ENCODE measurements around the gene SLC44A1. TPM values are rescaled to one million over a fixed set of nuclear protein-coding genes. Genes with fewer than 3 reads are reported as not detected.

Gene SLC44A1
- total RNA-seq, 1 donor from 2014 or later: 2.5 TPM

- intact Hi-C loops (cut with micrococcal nuclease): no loop called here
- Mint-ChIP-seq H3K27ac (no peak overlapping the region), H3K4me1 (peaks cover 4% of the 10 kb centered on the region), H3K27me3 (peaks cover 1% of the 10 kb centered on the region), H3K36me3 (ENCODE audit: low read depth) (no peaks in the 10 kb centered on the region), H3K9me3 (no peaks in the 10 kb centered on the region), H3K4me3 (no peak overlapping the region)
- DNase-seq: no peak
Observed at GRCh38 chr9:105307591-105308130, 63.2 kb downstream of the SLC44A1 start.

GRCh38 chr9:105308461-105309341 lies 64.2 kb downstream of the SLC44A1 start:
- no peaks in the 10 kb centered on the region for H3K36me3 Mint-ChIP-seq (ENCODE audit: low read depth)
- DNase-seq: no peak
- intact Hi-C loops (cut with micrococcal nuclease): no loop called here
- no peak overlapping the region for H3K4me3 Mint-ChIP-seq
- H3K27me3 Mint-ChIP-seq: peaks cover 1% of the 10 kb centered on the region
- H3K4me1 Mint-ChIP-seq: peaks cover 4% of the 10 kb centered on the region
- no peak overlapping the region for H3K27ac Mint-ChIP-seq
- no peaks in the 10 kb centered on the region for H3K9me3 Mint-ChIP-seq

- Mint-ChIP-seq H3K4me3 (no peak overlapping the region), H3K27me3 (no peaks in the 10 kb centered on the region), H3K36me3 (ENCODE audit: low read depth) (no peaks in the 10 kb centered on the region), H3K9me3 (no peaks in the 10 kb centered on the region), H3K27ac (no peak overlapping the region), H3K4me1 (peaks cover 4% of the 10 kb centered on the region)
- intact Hi-C loops (cut with micrococcal nuclease): no loop called here
- DNase-seq: no peak
Observed at GRCh38 chr9:105309531-105309931, 65.1 kb downstream of the SLC44A1 start.

GRCh38 chr9:105311306-105311705 lies 66.9 kb downstream of the SLC44A1 start:
- H3K9me3 Mint-ChIP-seq: no peaks in the 10 kb centered on the region
- no peaks in the 10 kb centered on the region for H3K36me3 Mint-ChIP-seq (ENCODE audit: low read depth)
- no peaks in the 10 kb centered on the region for H3K27me3 Mint-ChIP-seq
- intact Hi-C loops (cut with micrococcal nuclease): no loop called here
- DNase-seq: no peak
- no peak overlapping the region for H3K27ac Mint-ChIP-seq
- peaks cover 4% of the 10 kb centered on the region for H3K4me1 Mint-ChIP-seq
- no peak overlapping the region for H3K4me3 Mint-ChIP-seq

GRCh38 chr9:105313238-105313637 lies 68.8 kb downstream of the SLC44A1 start:
- Mint-ChIP-seq H3K36me3 (ENCODE audit: low read depth) (no peaks in the 10 kb centered on the region), H3K4me3 (no peak overlapping the region), H3K27ac (no peak overlapping the region), H3K4me1 (peaks cover 2% of the 10 kb centered on the region), H3K9me3 (no peaks in the 10 kb centered on the region), H3K27me3 (no peaks in the 10 kb centered on the region)
- intact Hi-C loops (cut with micrococcal nuclease): no loop called here
- DNase-seq: no peak

GRCh38 chr9:105316703-105317102 lies 72.3 kb downstream of the SLC44A1 start:
- Mint-ChIP-seq H3K27ac (no peak overlapping the region), H3K4me1 (no peaks in the 10 kb centered on the region), H3K9me3 (no peaks in the 10 kb centered on the region), H3K36me3 (ENCODE audit: low read depth) (no peaks in the 10 kb centered on the region), H3K27me3 (no peaks in the 10 kb centered on the region), H3K4me3 (no peak overlapping the region)
- no peak for DNase-seq
- intact Hi-C loops (cut with micrococcal nuclease): no loop called here

- Mint-ChIP-seq H3K27me3 (no peaks in the 10 kb centered on the region), H3K4me3 (no peak overlapping the region), H3K27ac (no peak overlapping the region), H3K9me3 (no peaks in the 10 kb centered on the region), H3K36me3 (ENCODE audit: low read depth) (no peaks in the 10 kb centered on the region), H3K4me1 (no peaks in the 10 kb centered on the region)
- intact Hi-C loops (cut with micrococcal nuclease): no loop called here
- no peak for DNase-seq
Observed at GRCh38 chr9:105318729-105319191, 74.3 kb downstream of the SLC44A1 start.

GRCh38 chr9:105319202-105319813 lies 74.9 kb downstream of the SLC44A1 start:
- no peaks in the 10 kb centered on the region for H3K9me3 Mint-ChIP-seq
- no peak for DNase-seq
- H3K4me1 Mint-ChIP-seq: no peaks in the 10 kb centered on the region
- intact Hi-C loops (cut with micrococcal nuclease): no loop called here
- no peaks in the 10 kb centered on the region for H3K27me3 Mint-ChIP-seq
- no peak overlapping the region for H3K27ac Mint-ChIP-seq
- no peaks in the 10 kb centered on the region for H3K36me3 Mint-ChIP-seq (ENCODE audit: low read depth)
- no peak overlapping the region for H3K4me3 Mint-ChIP-seq

- H3K27ac Mint-ChIP-seq: no peak overlapping the region
- intact Hi-C loops (cut with micrococcal nuclease): no loop called here
- no peaks in the 10 kb centered on the region for H3K9me3 Mint-ChIP-seq
- no peak for DNase-seq
- no peaks in the 10 kb centered on the region for H3K27me3 Mint-ChIP-seq
- H3K4me1 Mint-ChIP-seq: no peaks in the 10 kb centered on the region
- no peak overlapping the region for H3K4me3 Mint-ChIP-seq
- H3K36me3 Mint-ChIP-seq (ENCODE audit: low read depth): no peaks in the 10 kb centered on the region
Observed at GRCh38 chr9:105320568-105320967, 76.1 kb downstream of the SLC44A1 start.

GRCh38 chr9:105328296-105328695 lies 83.8 kb downstream of the SLC44A1 start:
- Mint-ChIP-seq H3K36me3 (ENCODE audit: low read depth) (no peaks in the 10 kb centered on the region), H3K9me3 (no peaks in the 10 kb centered on the region), H3K27ac (no peak overlapping the region), H3K4me3 (no peak overlapping the region), H3K4me1 (peaks cover 5% of the 10 kb centered on the region), H3K27me3 (peaks cover 2% of the 10 kb centered on the region)
- intact Hi-C loops (cut with micrococcal nuclease): no loop called here
- no peak for DNase-seq

GRCh38 chr9:105328872-105329718 lies 84.6 kb downstream of the SLC44A1 start:
- H3K4me1 Mint-ChIP-seq: peaks cover 5% of the 10 kb centered on the region
- H3K9me3 Mint-ChIP-seq: no peaks in the 10 kb centered on the region
- H3K4me3 Mint-ChIP-seq: no peak overlapping the region
- no peak overlapping the region for H3K27ac Mint-ChIP-seq
- intact Hi-C loops (cut with micrococcal nuclease): no loop called here
- H3K36me3 Mint-ChIP-seq (ENCODE audit: low read depth): no peaks in the 10 kb centered on the region
- no peak for DNase-seq
- H3K27me3 Mint-ChIP-seq: peaks cover 2% of the 10 kb centered on the region

- Mint-ChIP-seq H3K4me1 (peaks cover 5% of the 10 kb centered on the region), H3K27ac (no peak overlapping the region), H3K27me3 (peaks cover 2% of the 10 kb centered on the region), H3K36me3 (ENCODE audit: low read depth) (no peaks in the 10 kb centered on the region), H3K4me3 (no peak overlapping the region), H3K9me3 (no peaks in the 10 kb centered on the region)
- intact Hi-C loops (cut with micrococcal nuclease): no loop called here
- DNase-seq: no peak
Observed at GRCh38 chr9:105329719-105330062, 85.2 kb downstream of the SLC44A1 start.

GRCh38 chr9:105330201-105330600 lies 85.8 kb downstream of the SLC44A1 start:
- Mint-ChIP-seq H3K27ac (no peak overlapping the region), H3K27me3 (peaks cover 2% of the 10 kb centered on the region), H3K4me3 (no peak overlapping the region), H3K9me3 (no peaks in the 10 kb centered on the region), H3K4me1 (peaks cover 5% of the 10 kb centered on the region), H3K36me3 (ENCODE audit: low read depth) (no peaks in the 10 kb centered on the region)
- DNase-seq: no peak
- intact Hi-C loops (cut with micrococcal nuclease): no loop called here

- Mint-ChIP-seq H3K4me3 (no peak overlapping the region), H3K9me3 (no peaks in the 10 kb centered on the region), H3K36me3 (ENCODE audit: low read depth) (no peaks in the 10 kb centered on the region), H3K27me3 (peaks cover 2% of the 10 kb centered on the region), H3K4me1 (peaks cover 5% of the 10 kb centered on the region), H3K27ac (no peak overlapping the region)
- intact Hi-C loops (cut with micrococcal nuclease): no loop called here
- no peak for DNase-seq
Observed at GRCh38 chr9:105330755-105331154, 86.3 kb downstream of the SLC44A1 start.
